ENCODE measurements around the gene DIABLO. TPM values are rescaled to one million over a fixed set of nuclear protein-coding genes. Genes with fewer than 3 reads are reported as not detected.

DIABLO gene
- 65.8 to 77.8 TPM (median 67.5 TPM) in 5 replicates for total RNA-seq (2022; extraction: Qiagen RNA extraction)

GRCh38 chr12:122225683-122226365, at the start of gene DIABLO:
Gene DIABLO, minus strand, starts transcription at chr12:122226052. Its CDS starts 38 bp downstream, at chr12:122226014.

GRCh38 chr12:122266230-122266901, 40.5 kb upstream of the DIABLO start, which contains the start of gene VPS33A:
Gene VPS33A, minus strand, starts transcription at chr12:122266494. Its CDS starts 86 bp downstream, at chr12:122266408.

GRCh38 chr12:122203301-122204166, 22.3 kb downstream of the DIABLO start, which contains the start of gene B3GNT4:
Gene B3GNT4, plus strand, starts transcription at chr12:122203709. Its CDS starts 910 bp downstream, at chr12:122204619.

GRCh38 chr12:122182887-122183587, 42.8 kb downstream of the DIABLO start, which contains the start of gene LRRC43:
Gene LRRC43, plus strand, starts transcription at chr12:122183123. Its CDS starts 22 bp downstream, at chr12:122183145.

GRCh38 chr12:122174155-122174845, 51.6 kb downstream of the DIABLO start, which contains the start of gene IL31:
Gene IL31, minus strand, starts transcription at chr12:122174221. Its CDS starts 49 bp downstream, at chr12:122174172.

Other genes with a start within 250 kb of the DIABLO start
- 10.4 to 12.5 TPM (median 10.9 TPM) in 5 replicates for gene BCL7A, start 204.2 kb downstream of the DIABLO start, total RNA-seq (2022; extraction: Qiagen RNA extraction)
- gene MLXIP, start 147.3 kb downstream of the DIABLO start, total RNA-seq (2022; extraction: Qiagen RNA extraction) = 29.3 to 44.5 TPM (median 41.9 TPM) in 5 replicates
- gene IL31, start 51.8 kb downstream of the DIABLO start, total RNA-seq (2022; extraction: Qiagen RNA extraction) = not detected in 5 replicates
- gene LRRC43, start 42.9 kb downstream of the DIABLO start, total RNA-seq (2022; extraction: Qiagen RNA extraction) = 0.08 TPM in 1 of 5 replicates, not detected in the others
- gene B3GNT4, start 22.3 kb downstream of the DIABLO start, total RNA-seq (2022; extraction: Qiagen RNA extraction) = 0.45 to 0.96 TPM (median 0.77 TPM) in 5 replicates
- gene VPS33A, start 40.4 kb upstream of the DIABLO start, total RNA-seq (2022; extraction: Qiagen RNA extraction) = 17.3 to 18.9 TPM (median 18.5 TPM) in 5 replicates
- 31.5 to 40.8 TPM (median 36.6 TPM) in 5 replicates for gene CLIP1, start 196.6 kb upstream of the DIABLO start, total RNA-seq (2022; extraction: Qiagen RNA extraction)

Data from A549 treated with Mapracorat at 1 μM for 4 hours (cell line).